H9 (cell line): ENCODE data around the gene VWC2L. TPM values are rescaled to one million over a fixed set of nuclear protein-coding genes. Genes with fewer than 3 reads are reported as not detected.

Source experiments
- DNase-seq: peaks from one replicate; pipeline ENCODE4 v3.0.0-alpha.2; 2017
- H2AFZ ChIP-seq: one replicate; pipeline ENCODE4 v1.6.1; 2013; ENCODE audit warnings: mild to moderate bottlenecking, low read length, control low read depth, moderate library complexity
- H2AK5ac ChIP-seq: 2 replicates; pipeline ENCODE4 v1.6.1; 2013; ENCODE audit warnings: low read length, control low read depth, mixed read lengths; ENCODE audit not compliant: insufficient read length
- H2BK120ac ChIP-seq: one replicate; pipeline ENCODE4 v1.6.1; 2013; ENCODE audit warnings: low read depth, mild to moderate bottlenecking, low read length, control low read depth, inconsistent platforms; ENCODE audit not compliant: poor library complexity, severe bottlenecking
- H2BK12ac ChIP-seq: 2 replicates; pipeline ENCODE4 v1.6.1; 2013; ENCODE audit warnings: low read length, control low read depth, mixed read lengths, low read depth; ENCODE audit not compliant: insufficient read length
- H2BK15ac ChIP-seq: 2 replicates; pipeline ENCODE4 v1.6.1; 2013; ENCODE audit warnings: low read depth, low read length, control low read depth
- H2BK20ac ChIP-seq: one replicate; pipeline ENCODE4 v1.6.1; 2013; ENCODE audit warnings: low read depth, mild to moderate bottlenecking, low read length, control low read depth, inconsistent platforms; ENCODE audit not compliant: poor library complexity, severe bottlenecking
- H2BK5ac ChIP-seq: 2 replicates; pipeline ENCODE4 v1.6.1; 2013; ENCODE audit warnings: low read length, control low read depth, mixed read lengths; ENCODE audit not compliant: insufficient read length
- H3K14ac ChIP-seq: 2 replicates; pipeline ENCODE4 v1.6.1; 2013; ENCODE audit warnings: low read length, control low read depth; ENCODE audit not compliant: insufficient read depth
- H3K18ac ChIP-seq: 2 replicates; pipeline ENCODE4 v1.6.1; 2013; ENCODE audit warnings: low read depth, mild to moderate bottlenecking, mixed read lengths, low read length, control low read depth; ENCODE audit not compliant: insufficient read length
- H3K23ac ChIP-seq: 2 replicates; pipeline ENCODE4 v1.6.1; 2013; ENCODE audit warnings: low read length, control low read depth, mixed read lengths, low read depth; ENCODE audit not compliant: insufficient read length
- H3K23me2 ChIP-seq: 2 replicates; pipeline ENCODE4 v1.6.1; 2013; ENCODE audit warnings: low read depth, mild to moderate bottlenecking, mixed read lengths, low read length, control low read depth; ENCODE audit not compliant: insufficient read length, poor library complexity, severe bottlenecking
- H3K27ac ChIP-seq: 2 replicates; pipeline ENCODE4 v1.5.1; 2013; ENCODE audit warnings: low read length, control low read depth, mixed read lengths, low read depth; ENCODE audit not compliant: insufficient read length
- H3K27me3 ChIP-seq: 2 replicates; pipeline ENCODE4 v1.6.1; 2013; ENCODE audit warnings: low read length, control low read depth, inconsistent platforms; ENCODE audit not compliant: insufficient read depth
- H3K4ac ChIP-seq: 2 replicates; pipeline ENCODE4 v1.6.1; 2013; ENCODE audit warnings: low read depth, mild to moderate bottlenecking, control low read depth, inconsistent platforms, low read length, moderate library complexity
- H3K4me1 ChIP-seq: 2 replicates; pipeline ENCODE4 v1.6.1; 2013; ENCODE audit warnings: low read length, control low read depth, inconsistent platforms; ENCODE audit not compliant: insufficient read depth
- H3K4me2 ChIP-seq: 2 replicates; pipeline ENCODE4 v1.6.1; 2013; ENCODE audit warnings: low read length, control low read depth, mixed read lengths; ENCODE audit not compliant: insufficient read length, insufficient read depth
- H3K56ac ChIP-seq: 2 replicates; pipeline ENCODE4 v1.6.1; 2013; ENCODE audit warnings: low read depth, mild to moderate bottlenecking, mixed read lengths, low read length, control low read depth; ENCODE audit not compliant: insufficient read length
- H3K79me1 ChIP-seq: 2 replicates; pipeline ENCODE4 v1.6.1; 2013; ENCODE audit warnings: low read depth, mild to moderate bottlenecking, moderate library complexity, low read length, control low read depth, inconsistent platforms; ENCODE audit not compliant: insufficient read depth, poor library complexity, severe bottlenecking
- H3K79me2 ChIP-seq: 2 replicates; pipeline ENCODE4 v1.6.1; 2013; ENCODE audit warnings: low read length, control low read depth, inconsistent platforms; ENCODE audit not compliant: insufficient read depth
- H3K9ac ChIP-seq: 2 replicates; pipeline ENCODE4 v1.6.1; 2013; ENCODE audit warnings: low read length, control low read depth, mixed read lengths; ENCODE audit not compliant: insufficient read length; ENCODE audit errors: extremely low read depth
- H3K9me3 ChIP-seq: one replicate; pipeline ENCODE4 v1.6.1; 2013; ENCODE audit warnings: low read depth, low read length, inconsistent platforms; ENCODE audit not compliant: control insufficient read depth
- H3T11ph ChIP-seq: one replicate; pipeline ENCODE4 v1.6.1; 2013; ENCODE audit warnings: mild to moderate bottlenecking, low read length, control low read depth, inconsistent platforms
- H4K20me1 ChIP-seq: one replicate; pipeline ENCODE4 v1.6.1; 2013; ENCODE audit not compliant: control insufficient read depth, insufficient read length, insufficient read depth
- H4K5ac ChIP-seq: 2 replicates; pipeline ENCODE4 v1.6.1; 2013; ENCODE audit warnings: low read depth, mild to moderate bottlenecking, mixed read lengths, low read length, control low read depth; ENCODE audit not compliant: insufficient read length
- H4K8ac ChIP-seq: replicated peaks from 2 replicates; pipeline ENCODE4 v1.6.1; 2013; ENCODE audit warnings: low read length, control low read depth, mixed read lengths, low read depth; ENCODE audit not compliant: insufficient read length
- H4K91ac ChIP-seq: 2 replicates; pipeline ENCODE4 v1.6.1; 2013; ENCODE audit warnings: low read depth, mild to moderate bottlenecking, moderate library complexity, mixed read lengths, low read length, control low read depth; ENCODE audit not compliant: insufficient read length
- H3K27ac Mint-ChIP-seq, 3 experiments: 2 replicates in 2 of 3; 3 replicates in 1 of 3; pipeline ENCODE4 v1.8.0; 2020 to 2021; ENCODE audit warnings: mixed read lengths in 3 of 3, mild to moderate bottlenecking in 1 of 3, moderate library complexity in 1 of 3
- H3K27me3 Mint-ChIP-seq: 2 replicates; pipeline ENCODE4 v1.8.0; 2021; ENCODE audit warnings: low read depth, mild to moderate bottlenecking, moderate library complexity, mixed read lengths
- H3K36me3 Mint-ChIP-seq, 3 experiments: 2 replicates in 2 of 3; 3 replicates in 1 of 3; pipeline ENCODE4 v1.8.0; 2020 to 2021; ENCODE audit warnings: low read depth in 3 of 3, mixed read lengths in 3 of 3; ENCODE audit not compliant: insufficient read depth in 1 of 3
- H3K4me1 Mint-ChIP-seq, 2 experiments: 2 replicates each; pipeline ENCODE4 v1.8.0; 2020; ENCODE audit warnings: mixed read lengths in 2 of 2
- H3K4me3 Mint-ChIP-seq, 2 experiments: 2 replicates in 1 of 2; 3 replicates in 1 of 2; pipeline ENCODE4 v1.8.0; 2020 to 2021; ENCODE audit warnings: mild to moderate bottlenecking in 2 of 2, mixed read lengths in 2 of 2, moderate library complexity in 1 of 2
- H3K9me3 Mint-ChIP-seq, 2 experiments: 2 replicates in 1 of 2; 3 replicates in 1 of 2; pipeline ENCODE4 v1.8.0; 2020; ENCODE audit warnings: mild to moderate bottlenecking in 2 of 2, mixed read lengths in 2 of 2, moderate library complexity in 1 of 2
- WGBS: extraction: QIAGEN DNeasy Blood & Tissue Kit; methylation state at CpG from one replicate; pipeline ENCODE4 v1.1.7; 2013; ENCODE audit warnings: missing lambda C conversion rate, low lambda C conversion rate, mixed read lengths; ENCODE audit not compliant: insufficient read length; ENCODE audit errors: extremely low coverage; 5-methylcytosine and 5-hydroxymethylcytosine counted together
- total RNA-seq: library from RNA; stranded (reverse); gene quantifications from 2 replicates; pipeline ENCODE4 v1.2.1, GENCODE V29; 2021
- TF ChIP-seq, protein P1 (sequence below): fragments of 200-600 bp; sonication (generic); conservative IDR thresholded peaks from 3 replicates; pipeline ENCODE4 v1.8.0; 2021; ENCODE audit warnings: antibody characterized with exemption, mild to moderate bottlenecking

VWC2L gene
- total RNA-seq, 1 experiment from 2014 or later: not detected

DNA sequence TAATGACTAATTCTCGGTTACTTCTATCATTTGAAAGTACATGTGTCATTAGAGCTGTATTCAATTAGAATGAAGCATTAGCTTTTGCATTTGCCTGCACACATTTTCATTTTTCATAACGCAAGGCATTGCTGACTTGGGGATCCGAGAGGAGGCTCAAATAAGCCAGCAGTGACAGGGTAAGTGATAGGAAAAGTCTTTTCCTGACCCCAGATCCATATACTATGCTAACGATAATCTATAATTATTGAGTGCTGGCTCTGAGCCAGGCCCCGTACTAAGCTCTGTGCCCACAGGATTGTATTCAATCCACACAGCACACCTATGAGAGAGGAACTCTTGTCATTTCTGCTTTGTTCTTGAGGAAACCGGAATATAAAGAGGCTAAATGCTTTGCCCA, 168.2 kb downstream of the VWC2L start:
- Histone ChIP-seq H3K56ac (no peak overlapping the region), H3K9me3 (no peaks in the 10 kb centered on the region), H2BK20ac (no peak overlapping the region), H3K23me2 (no peaks in the 10 kb centered on the region), H3K14ac (no peak overlapping the region), H2BK5ac (no peak overlapping the region), H4K91ac (no peak overlapping the region), H3K79me2 (no peaks in the 10 kb centered on the region), H3K9ac (no peak overlapping the region), H4K5ac (no peak overlapping the region), H3K79me1 (no peaks in the 10 kb centered on the region), H4K8ac (no peak overlapping the region), H2BK15ac (no peak overlapping the region), H2AK5ac (no peak overlapping the region), H3K23ac (no peak overlapping the region), H4K20me1 (no peaks in the 10 kb centered on the region), H2AFZ (no peak overlapping the region), H3K4ac (no peak overlapping the region), H3K27ac (no peak overlapping the region), H3K4me2 (no peak overlapping the region), H3K18ac (no peak overlapping the region), H2BK12ac (no peak overlapping the region), H3K27me3 (no peaks in the 10 kb centered on the region), H3T11ph (no peak overlapping the region), H3K4me1 (no peaks in the 10 kb centered on the region), H2BK120ac (no peak overlapping the region)
- Mint-ChIP-seq H3K36me3 (no peaks in the 10 kb centered on the region), H3K4me1 (peaks cover 5 to 6% of the 10 kb centered on the region in 2 experiments; a peak in 3 of 4 replicates), H3K27me3 (peaks cover 18% of the 10 kb centered on the region), H3K4me3 (no peak overlapping the region), H3K27ac (no peak overlapping the region), H3K9me3 (no peaks in the 10 kb centered on the region; a peak in 1 of 5 replicates)
- DNase-seq: no peak
- no CpG with 5 or more reads among the region's 6 CpGs for WGBS
- TF ChIP-seq, protein P1, sequence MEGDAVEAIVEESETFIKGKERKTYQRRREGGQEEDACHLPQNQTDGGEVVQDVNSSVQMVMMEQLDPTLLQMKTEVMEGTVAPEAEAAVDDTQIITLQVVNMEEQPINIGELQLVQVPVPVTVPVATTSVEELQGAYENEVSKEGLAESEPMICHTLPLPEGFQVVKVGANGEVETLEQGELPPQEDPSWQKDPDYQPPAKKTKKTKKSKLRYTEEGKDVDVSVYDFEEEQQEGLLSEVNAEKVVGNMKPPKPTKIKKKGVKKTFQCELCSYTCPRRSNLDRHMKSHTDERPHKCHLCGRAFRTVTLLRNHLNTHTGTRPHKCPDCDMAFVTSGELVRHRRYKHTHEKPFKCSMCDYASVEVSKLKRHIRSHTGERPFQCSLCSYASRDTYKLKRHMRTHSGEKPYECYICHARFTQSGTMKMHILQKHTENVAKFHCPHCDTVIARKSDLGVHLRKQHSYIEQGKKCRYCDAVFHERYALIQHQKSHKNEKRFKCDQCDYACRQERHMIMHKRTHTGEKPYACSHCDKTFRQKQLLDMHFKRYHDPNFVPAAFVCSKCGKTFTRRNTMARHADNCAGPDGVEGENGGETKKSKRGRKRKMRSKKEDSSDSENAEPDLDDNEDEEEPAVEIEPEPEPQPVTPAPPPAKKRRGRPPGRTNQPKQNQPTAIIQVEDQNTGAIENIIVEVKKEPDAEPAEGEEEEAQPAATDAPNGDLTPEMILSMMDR: no peak
